HepG2 (cell line): ENCODE data around the gene ZFPM1. TPM values are rescaled to one million over a fixed set of nuclear protein-coding genes. Genes with fewer than 3 reads are reported as not detected.

ENCODE experiments used
- ATAC-seq: fragments of 200-7000 bp; cut with Tn5 transposase; 3 replicates; pipeline ENCODE4 v1.9.1; 2020; ENCODE audit warnings: mild to moderate bottlenecking, moderate library complexity
- BruUV-seq: library from RNA; stranded (reverse); fragments of 400-500 nt; replicated peaks from 2 replicates; lab custom pipeline; 2021; lab: Mats Ljungman, UMichigan
- CTCF ChIA-PET: fragments of 300-600 bp; formaldehyde crosslinking; extraction: SDS; loops from one replicate; lab custom pipeline; 2021; ENCODE audit warnings: low total read pairs, inconsistent platforms, low intra/inter-chr PET ratio; lab: Yijun Ruan, JAX
- POLR2A ChIA-PET: fragments of 350-600 bp; sonication (Branson Sonifier 250); formaldehyde crosslinking; loops from one replicate; lab custom pipeline; 2020; ENCODE audit warnings: antibody characterized with exemption, inconsistent platforms; lab: Yijun Ruan, JAX
- DNase-seq: peaks from one replicate; pipeline ENCODE4 v3.0.0-alpha.2; 2015; ENCODE audit warnings: low spot score
- FAIRE-seq: peaks from 3 replicates; lab custom pipeline; 2011; peaks lifted over from hg19 to GRCh38; lab: Jason Lieb, UNC
- H2AFZ ChIP-seq: one replicate; pipeline ENCODE4 v1.6.1; 2011; ENCODE audit warnings: low read length, inconsistent platforms
- H3K27ac ChIP-seq: fragments of 300-600 bp; 3 replicates; pipeline ENCODE4 v1.8.0; 2011; ENCODE audit warnings: mixed run types, mild to moderate bottlenecking, mixed read lengths, low read length, inconsistent platforms; ENCODE audit not compliant: insufficient read depth; ENCODE audit errors: extremely low read length
- H3K27me3 ChIP-seq, 2 experiments: fragments of 200-600 bp in 1 of 2; 2 replicates in 1 of 2; 3 replicates in 1 of 2; pipeline versions ENCODE4 v1.6.0 to v1.8.0; 2011; ENCODE audit warnings: low read length in 2 of 2, mild to moderate bottlenecking in 2 of 2, moderate library complexity in 2 of 2, inconsistent platforms in 1 of 2; ENCODE audit not compliant: insufficient read depth in 2 of 2, control insufficient read depth in 1 of 2
- H3K36me3 ChIP-seq, 2 experiments: fragments of 200-600 bp in 1 of 2; replicated peaks in 1 of 2; 2 replicates in 1 of 2; 3 replicates in 1 of 2; pipeline versions ENCODE4 v1.5.1 to v1.8.0; 2011; ENCODE audit warnings: low read length in 2 of 2, inconsistent platforms in 1 of 2; ENCODE audit not compliant: insufficient read depth in 2 of 2, control insufficient read depth in 1 of 2
- H3K4me1 ChIP-seq: 2 replicates; pipeline ENCODE4 v1.5.1; 2012; ENCODE audit warnings: low read length, inconsistent platforms; ENCODE audit not compliant: insufficient read depth
- H3K4me2 ChIP-seq: 2 replicates; pipeline ENCODE4 v1.6.0; 2011; ENCODE audit warnings: low read depth, low read length, inconsistent platforms
- H3K4me3 ChIP-seq, 3 experiments: fragments of 200-600 bp in 1 of 3; sonication (generic), shearing (Covaris generic) in 1 of 3; replicated peaks in 1 of 3; 2 replicates each; pipeline ENCODE4 v1.5.1; 2011 to 2016; ENCODE audit warnings: low read length in 3 of 3, inconsistent platforms in 2 of 3, low read depth in 2 of 3, mild to moderate bottlenecking in 2 of 3, control low read depth in 1 of 3, mixed read lengths in 1 of 3; ENCODE audit not compliant: insufficient read depth in 1 of 3
- H3K79me2 ChIP-seq: one replicate; pipeline ENCODE4 v1.6.1; 2011; ENCODE audit warnings: low read length, inconsistent platforms; ENCODE audit not compliant: insufficient read depth
- H3K9ac ChIP-seq: 2 replicates; pipeline ENCODE4 v1.6.0; 2011; ENCODE audit warnings: mild to moderate bottlenecking, low read depth, low read length, inconsistent platforms; ENCODE audit not compliant: insufficient read depth
- H3K9me3 ChIP-seq: 2 replicates; pipeline ENCODE4 v1.5.1; 2012; ENCODE audit warnings: mild to moderate bottlenecking, low read length
- H4K20me1 ChIP-seq: 2 replicates; pipeline ENCODE4 v1.6.0; 2011; ENCODE audit warnings: inconsistent platforms, mild to moderate bottlenecking, low read length, moderate library complexity; ENCODE audit not compliant: insufficient read depth
- AGO2 ChIP-seq: fragments of 200-400 bp; formaldehyde crosslinking; optimal IDR thresholded peaks from 2 replicates; pipeline ENCODE3; 2017; ENCODE audit warnings: mild to moderate bottlenecking, low read depth, low read length, moderate library complexity
- CEBPB ChIP-seq: IDR thresholded peaks from 2 replicates; pipeline ENCODE4 v1.6.1; 2011; ENCODE audit warnings: low read depth, low read length, improper control_type of control experiment, borderline replicate concordance
- MAFG ChIP-seq: sonication (generic); formaldehyde crosslinking; IDR thresholded peaks from 2 replicates; pipeline ENCODE4 v1.5.1; 2020; ENCODE audit warnings: mild to moderate bottlenecking, missing genetic modification reagents
- MAZ ChIP-seq, 2 experiments: sonication (generic) in 1 of 2; formaldehyde crosslinking in 1 of 2; IDR thresholded peaks; 2 replicates each; pipeline versions ENCODE4 v1.5.0 to v1.6.1; 2012 to 2020; ENCODE audit warnings: low read depth in 2 of 2, mild to moderate bottlenecking in 2 of 2, borderline replicate concordance in 1 of 2, improper control_type of control experiment in 1 of 2, low read length in 1 of 2, missing genetic modification reagents in 1 of 2, moderate library complexity in 1 of 2
- TBP ChIP-seq: sonication (generic); formaldehyde crosslinking; IDR thresholded peaks from 2 replicates; pipeline ENCODE4 v1.5.0; 2020; ENCODE audit warnings: missing genetic modification reagents
- ZFAT ChIP-seq: sonication (generic); formaldehyde crosslinking; conservative IDR thresholded peaks from 2 replicates; pipeline ENCODE4 v1.8.1; 2023; ENCODE audit warnings: missing genetic modification reagents, inconsistent platforms
- ZMYM3 ChIP-seq: sonication (generic); formaldehyde crosslinking; IDR thresholded peaks from 2 replicates; pipeline ENCODE4 v1.5.1; 2020; ENCODE audit warnings: mild to moderate bottlenecking, missing genetic modification reagents
- ZNF768 ChIP-seq: sonication (generic); formaldehyde crosslinking; IDR thresholded peaks from 2 replicates; pipeline ENCODE4 v1.4.0; 2020; ENCODE audit warnings: missing genetic modification reagents
- ZSCAN25 ChIP-seq: sonication (generic); formaldehyde crosslinking; IDR thresholded peaks from 2 replicates; pipeline ENCODE4 v1.8.0; 2022; ENCODE audit warnings: mild to moderate bottlenecking, missing genetic modification reagents
- WGBS: methylation state at CpG from one replicate; pipeline ENCODE4 v1.1.6; 2017; ENCODE audit warnings: low lambda C conversion rate; 5-methylcytosine and 5-hydroxymethylcytosine counted together
- in situ Hi-C: cut with HindIII; loops from 2 replicates; pipeline ENCODE4 v1.10.0; 2017; ENCODE audit warnings: low pct_unique_long_range_greater_than_20kb; ENCODE audit not compliant: extremely low pct_ligation_motif_present
- intact Hi-C: fragments of 100-400 bp; cut with micrococcal nuclease; formaldehyde crosslinking; loops from one replicate; pipeline ENCODE4 v1.10.0; 2022; ENCODE audit not compliant: unreplicated experiment
- polyA plus RNA-seq, 8 experiments: library from polyadenylated mRNA; depleted of rRNA in 3 of 8; stranded (reverse) in 7 of 8; unstranded in 1 of 8; fragments of >200 nt; fragmentation: Illumina TruSeq in 4 of 8; extraction: Trizol in 4 of 8; gene quantifications; 2 replicates each; pipeline versions ENCODE4 v1.2.1 to v1.2.3, GENCODE V29; 2011 to 2016; ENCODE audit warnings: low read depth in 4 of 8, missing spikeins in 1 of 8, mixed read lengths in 1 of 8; ENCODE audit not compliant: insufficient read depth in 1 of 8
- total RNA-seq, 5 experiments: library from RNA; depleted of rRNA; stranded (reverse); fragments of >200 nt; fragmentation: Illumina TruSeq; extraction: Trizol; gene quantifications; 2 replicates each; pipeline ENCODE4 v1.2.3, GENCODE V29; 2016; ENCODE audit warnings: low read depth in 1 of 5
- TF ChIP-seq, protein P1 (sequence below): sonication (generic); formaldehyde crosslinking; IDR thresholded peaks from 2 replicates; pipeline ENCODE4 v1.4.0; 2020; ENCODE audit warnings: missing genetic modification reagents, borderline replicate concordance

Gene ZFPM1
- total and polyA plus RNA-seq, 2 of the 13 experiments (the other 11 are each of a cell fraction or from before 2014, with no cell fraction given): 1.3 to 3.8 TPM

DNA sequence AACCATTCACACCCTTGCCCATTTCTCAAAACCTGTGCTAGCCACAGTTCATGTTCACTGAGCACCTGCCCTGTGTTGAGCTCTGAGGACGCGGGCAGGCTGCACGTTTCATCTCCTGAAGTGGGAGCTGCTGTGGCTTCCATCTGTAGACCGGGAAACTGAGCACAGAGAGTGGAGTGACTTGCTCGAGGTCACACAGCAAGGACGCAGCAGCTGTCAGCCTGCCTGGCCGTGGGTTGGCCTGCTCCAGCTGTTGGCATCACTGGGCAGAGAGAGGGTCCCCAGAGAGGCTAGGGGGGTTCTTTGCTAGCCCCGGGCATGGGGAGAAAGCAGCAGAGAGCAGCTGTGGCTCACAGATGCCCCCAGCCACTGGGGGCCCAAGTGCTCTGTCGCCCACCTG is 28.8 kb downstream of the ZFPM1 start:
- Histone ChIP-seq H3K4me3 (no peak overlapping the region), H4K20me1 (peaks cover 19% of the 10 kb centered on the region; the same call in 1 of the 2 replicates), H3K9me3 (no peaks in the 10 kb centered on the region), H3K4me1 (peaks cover 27% of the 10 kb centered on the region), H3K27ac (no peak overlapping the region), H3K27me3 (no peaks in the 10 kb centered on the region), H3K36me3 (peaks cover 11 to 13% of the 10 kb centered on the region in 2 experiments; a peak in 4 of 5 replicates), H2AFZ (no peak overlapping the region), H3K79me2 (peaks cover 12% of the 10 kb centered on the region), H3K4me2 (no peak overlapping the region), H3K9ac (no peak overlapping the region)
- ATAC-seq (no peak), DNase-seq (no peak), FAIRE-seq (no peak)
- intact Hi-C loops (no loop called here), in situ Hi-C loops (no loop called here)
- WGBS: 97% methylated on average over 5 of the region's 9 CpGs
- CTCF ChIA-PET: no interaction called here
- BruUV-seq: no TSS peak
- TF ChIP-seq ZNF768: peak; percentile 97
- TF ChIP-seq MAFG (CRISPR knock-in tag): no peak
- TF ChIP-seq TBP: no peak
- TF ChIP-seq, protein P1, sequence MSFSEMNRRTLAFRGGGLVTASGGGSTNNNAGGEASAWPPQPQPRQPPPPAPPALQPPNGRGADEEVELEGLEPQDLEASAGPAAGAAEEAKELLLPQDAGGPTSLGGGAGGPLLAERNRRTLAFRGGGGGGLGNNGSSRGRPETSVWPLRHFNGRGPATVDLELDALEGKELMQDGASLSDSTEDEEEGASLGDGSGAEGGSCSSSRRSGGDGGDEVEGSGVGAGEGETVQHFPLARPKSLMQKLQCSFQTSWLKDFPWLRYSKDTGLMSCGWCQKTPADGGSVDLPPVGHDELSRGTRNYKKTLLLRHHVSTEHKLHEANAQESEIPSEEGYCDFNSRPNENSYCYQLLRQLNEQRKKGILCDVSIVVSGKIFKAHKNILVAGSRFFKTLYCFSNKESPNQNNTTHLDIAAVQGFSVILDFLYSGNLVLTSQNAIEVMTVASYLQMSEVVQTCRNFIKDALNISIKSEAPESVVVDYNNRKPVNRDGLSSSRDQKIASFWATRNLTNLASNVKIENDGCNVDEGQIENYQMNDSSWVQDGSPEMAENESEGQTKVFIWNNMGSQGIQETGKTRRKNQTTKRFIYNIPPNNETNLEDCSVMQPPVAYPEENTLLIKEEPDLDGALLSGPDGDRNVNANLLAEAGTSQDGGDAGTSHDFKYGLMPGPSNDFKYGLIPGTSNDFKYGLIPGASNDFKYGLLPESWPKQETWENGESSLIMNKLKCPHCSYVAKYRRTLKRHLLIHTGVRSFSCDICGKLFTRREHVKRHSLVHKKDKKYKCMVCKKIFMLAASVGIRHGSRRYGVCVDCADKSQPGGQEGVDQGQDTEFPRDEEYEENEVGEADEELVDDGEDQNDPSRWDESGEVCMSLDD: no peak
- TF ChIP-seq ZSCAN25 (CRISPR knock-in tag): no peak
- TF ChIP-seq ZFAT: no peak
- no peak for TF ChIP-seq MAZ (IDR thresholded peaks at IDR 0.05; ENCODE audit: borderline replicate concordance, low read depth, low read length)
- TF ChIP-seq MAZ (CRISPR knock-in tag; IDR thresholded peaks at IDR 0.05; ENCODE audit: low read depth): no peak
- TF ChIP-seq ZMYM3 (CRISPR knock-in tag): 0 out of 2 replicates have a peak, but pooled peaks have one; percentile 11
- TF ChIP-seq CEBPB: no peak
- TF ChIP-seq AGO2: peak; percentile 15
- POLR2A ChIA-PET: interaction anchor here (1.0 to 2.0 kb wide), 3 partner anchors 23 to 29 kb away, joined by 3 to 9 read pairs (median 4); partner anchors contain the start of gene ZFPM1
